ENCODE data around the gene ELFN2.
A peak's percentile ranks its signal among the peaks of the same experiment; 100 is the strongest.

The ELFN2 gene

DNA sequence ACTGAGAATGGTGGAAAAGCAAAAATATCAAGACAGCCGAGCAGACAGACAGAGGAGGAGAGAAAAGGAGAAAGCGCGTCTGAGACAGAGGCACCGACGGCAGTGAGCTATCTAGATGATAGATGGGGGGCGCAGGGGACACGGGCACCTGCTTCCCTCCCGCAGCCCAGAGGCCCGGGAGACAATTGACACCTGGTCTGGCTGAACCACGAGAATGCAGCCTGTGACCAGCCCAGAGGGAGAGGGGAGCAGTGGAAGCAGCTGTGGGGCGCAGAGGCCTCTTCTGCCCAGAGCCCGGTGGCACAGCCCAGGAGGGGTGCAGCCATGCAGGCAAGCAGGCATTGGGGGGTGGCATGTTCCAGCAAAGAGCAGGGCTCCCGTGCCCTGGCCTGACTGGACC is 48.2 kb downstream of the ELFN2 start:
- peak in 1 of 2 experiments; percentile 41 for DNase-seq

DNA sequence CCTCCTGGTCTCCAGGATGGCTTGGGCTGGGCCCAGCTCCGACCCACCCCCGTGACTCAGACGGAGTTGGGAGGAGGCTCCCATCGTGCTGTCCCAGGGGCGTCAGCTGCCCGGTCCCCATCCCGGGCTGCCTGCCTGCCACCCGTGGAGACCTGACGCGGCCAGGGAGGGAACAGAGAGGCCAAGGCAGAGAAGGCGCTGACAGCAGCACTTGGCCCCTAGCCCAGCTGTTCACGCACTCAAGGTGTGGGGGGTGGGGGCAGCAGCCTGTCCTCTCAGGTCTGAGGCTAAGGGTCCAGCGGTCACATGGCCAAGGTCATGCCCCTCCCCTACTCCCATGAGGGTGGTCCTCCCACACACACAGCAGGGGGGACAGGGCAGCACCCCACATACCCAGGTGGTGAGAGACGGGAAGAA is 48.6 kb downstream of the ELFN2 start:
- no peak for DNase-seq

DNA sequence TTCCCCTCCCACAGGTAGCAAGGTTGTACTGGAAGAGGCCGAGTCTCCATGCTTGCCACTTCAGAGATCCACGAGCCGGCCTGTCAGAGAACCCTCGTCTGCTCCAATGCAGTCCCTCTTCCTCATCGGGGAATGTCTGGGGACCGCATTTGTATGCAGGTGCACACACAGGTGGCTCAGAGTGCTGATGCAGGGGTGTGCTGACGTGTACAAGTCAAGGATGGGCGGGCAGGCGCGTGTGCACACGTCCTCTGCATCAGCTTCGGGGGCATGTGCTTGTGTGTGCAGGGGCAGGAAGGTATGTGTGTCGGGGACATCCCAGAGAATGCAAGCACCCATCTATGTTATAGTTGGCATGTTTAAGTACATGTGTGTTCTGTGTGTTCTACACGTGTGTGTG is 49.4 kb downstream of the ELFN2 start:
- peak; percentile 53 to 80 for DNase-seq

DNA sequence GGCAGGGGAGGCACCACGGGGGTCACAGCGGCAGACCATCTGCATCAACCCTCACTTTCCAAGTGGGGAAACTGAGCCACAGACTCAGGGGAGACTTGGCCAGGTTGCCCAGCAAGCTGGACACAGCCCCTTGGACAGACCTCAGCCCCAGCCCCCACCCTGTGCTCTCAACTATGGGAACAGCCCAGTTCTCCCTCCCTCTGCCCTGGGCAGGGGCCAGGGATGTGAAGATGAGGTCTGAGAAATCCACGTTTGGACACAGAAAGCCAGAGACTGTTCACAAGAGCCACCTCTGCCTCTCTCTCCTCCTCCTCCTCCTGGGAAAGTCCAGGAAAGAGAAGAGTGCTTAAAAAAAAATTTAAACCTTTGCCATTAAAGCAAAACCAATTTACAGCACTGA is 50.1 kb downstream of the ELFN2 start:
- DNase-seq: no peak

DNA sequence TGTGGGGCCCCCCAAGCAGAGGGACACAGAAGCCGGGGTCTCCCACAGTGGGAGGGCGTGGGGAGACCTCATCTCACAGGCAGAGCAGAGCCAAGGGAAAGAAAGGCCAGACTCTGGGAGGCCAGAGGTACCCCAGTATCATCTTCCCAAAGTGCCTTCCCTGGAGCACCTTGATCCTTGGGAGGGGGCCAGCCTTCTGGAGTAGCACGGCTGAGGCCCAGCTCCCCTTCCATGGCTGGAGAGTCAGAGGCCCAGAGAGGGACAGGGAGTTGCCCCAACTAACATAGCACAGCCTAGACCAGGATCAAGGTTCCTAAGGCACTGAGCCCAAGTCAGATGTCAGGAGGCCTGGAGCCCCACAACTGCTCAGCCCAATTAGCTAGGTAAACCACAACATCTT is 50.6 kb downstream of the ELFN2 start:
- DNase-seq: no peak

DNA sequence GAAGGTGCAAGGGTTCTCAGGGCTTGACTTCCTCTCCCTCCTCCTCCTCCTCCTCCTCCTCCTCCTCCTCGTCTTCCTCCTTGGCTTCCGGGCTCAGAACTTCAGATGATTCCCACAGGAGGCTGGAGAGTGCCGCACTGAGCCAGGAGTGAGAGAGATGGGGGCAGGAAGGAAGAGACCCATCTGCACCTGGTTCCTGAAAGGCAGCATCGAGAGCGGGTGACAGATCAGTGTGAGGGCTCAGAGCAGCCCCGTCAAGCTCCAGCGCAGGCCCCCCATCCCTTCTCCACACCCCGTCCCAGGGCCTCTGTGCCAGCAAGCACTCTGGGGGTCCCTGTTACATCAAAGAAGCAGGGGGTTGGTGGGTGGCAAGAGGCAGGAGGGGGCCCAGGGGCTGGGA is 51.5 kb downstream of the ELFN2 start:
- DNase-seq: no peak

DNA sequence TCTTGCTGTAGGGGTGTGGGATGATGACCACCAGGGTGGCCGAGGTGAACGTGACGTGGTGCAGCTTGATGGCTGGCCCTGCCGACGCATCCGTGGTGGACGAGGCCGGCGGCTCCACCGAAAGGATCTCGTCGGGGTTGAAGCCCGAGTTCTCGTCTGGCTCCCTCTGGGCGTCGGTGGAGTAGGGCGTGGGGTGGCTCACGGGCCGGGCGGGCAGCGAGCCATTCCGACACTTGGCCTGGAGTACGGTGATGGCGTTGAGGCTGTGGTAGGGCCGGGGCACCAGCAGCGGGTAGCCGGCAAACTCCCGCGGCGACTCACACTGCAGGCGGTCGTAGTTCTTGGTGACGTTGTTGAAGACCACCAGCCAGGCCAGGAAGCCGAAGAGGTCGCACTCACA is 52.7 kb downstream of the ELFN2 start:
- DNase-seq: no peak

DNA sequence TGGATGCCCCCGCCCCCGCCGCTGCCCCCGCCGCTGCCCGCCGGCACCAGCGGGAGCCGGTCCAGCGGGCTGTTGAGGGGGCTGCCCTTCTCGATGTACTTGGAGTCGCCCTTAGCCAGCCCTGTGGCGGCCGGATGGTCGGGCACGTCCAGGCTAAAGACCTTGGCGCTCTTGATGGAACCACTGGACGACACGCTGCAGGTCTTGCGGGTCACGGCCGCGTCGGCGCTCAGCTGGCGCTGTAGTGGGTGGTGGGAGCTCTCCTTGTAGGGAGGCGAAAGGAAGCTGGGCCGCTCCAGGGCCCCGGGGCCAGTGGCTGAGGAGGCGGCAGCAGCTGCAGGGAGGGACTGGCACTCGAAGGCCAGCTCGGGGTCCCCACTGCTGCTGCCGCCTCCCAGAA is 53.8 kb downstream of the ELFN2 start:
- DNase-seq: no peak

DNA sequence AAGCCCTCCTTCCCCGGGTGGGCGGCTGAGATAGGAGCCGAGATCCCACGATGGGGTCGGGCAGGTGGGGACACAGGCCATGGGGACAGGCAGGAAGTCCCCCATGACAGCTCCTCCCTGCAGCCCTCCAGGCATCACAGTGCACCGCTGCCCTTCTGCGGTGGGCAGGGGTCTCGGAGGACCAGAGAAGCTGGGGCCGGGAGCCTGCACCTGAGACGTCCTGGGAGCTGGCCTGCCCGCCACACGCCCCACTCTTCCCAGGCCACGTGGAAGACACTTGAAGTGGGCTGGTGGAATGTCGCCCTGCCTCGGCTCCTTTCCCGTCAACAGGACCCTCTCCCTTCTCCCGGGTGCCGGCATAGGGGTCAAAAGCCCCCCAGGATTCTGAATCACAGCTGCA is 55.4 kb downstream of the ELFN2 start:
- DNase-seq: no peak

DNA sequence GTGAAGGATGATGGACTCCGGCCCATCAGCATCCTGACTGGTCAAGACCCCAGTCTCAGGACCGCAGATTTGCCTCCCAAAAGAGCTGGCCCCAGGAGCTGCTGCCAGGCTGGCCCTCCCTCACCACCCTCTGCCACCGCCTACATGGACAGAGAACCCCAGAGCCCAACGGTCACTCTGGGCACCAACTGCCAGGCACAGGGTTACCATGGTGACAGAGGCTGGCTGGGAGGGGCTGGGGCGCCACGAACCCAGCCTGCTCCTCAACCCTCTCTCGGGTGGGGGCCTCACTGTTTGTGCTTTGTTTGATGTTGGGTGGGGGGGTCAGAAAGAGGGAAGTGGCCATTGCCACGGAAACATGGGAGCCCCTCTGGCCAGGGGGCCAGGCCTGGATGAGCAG is 55.8 kb downstream of the ELFN2 start:
- DNase-seq: peak; percentile 75 to 90

DNA sequence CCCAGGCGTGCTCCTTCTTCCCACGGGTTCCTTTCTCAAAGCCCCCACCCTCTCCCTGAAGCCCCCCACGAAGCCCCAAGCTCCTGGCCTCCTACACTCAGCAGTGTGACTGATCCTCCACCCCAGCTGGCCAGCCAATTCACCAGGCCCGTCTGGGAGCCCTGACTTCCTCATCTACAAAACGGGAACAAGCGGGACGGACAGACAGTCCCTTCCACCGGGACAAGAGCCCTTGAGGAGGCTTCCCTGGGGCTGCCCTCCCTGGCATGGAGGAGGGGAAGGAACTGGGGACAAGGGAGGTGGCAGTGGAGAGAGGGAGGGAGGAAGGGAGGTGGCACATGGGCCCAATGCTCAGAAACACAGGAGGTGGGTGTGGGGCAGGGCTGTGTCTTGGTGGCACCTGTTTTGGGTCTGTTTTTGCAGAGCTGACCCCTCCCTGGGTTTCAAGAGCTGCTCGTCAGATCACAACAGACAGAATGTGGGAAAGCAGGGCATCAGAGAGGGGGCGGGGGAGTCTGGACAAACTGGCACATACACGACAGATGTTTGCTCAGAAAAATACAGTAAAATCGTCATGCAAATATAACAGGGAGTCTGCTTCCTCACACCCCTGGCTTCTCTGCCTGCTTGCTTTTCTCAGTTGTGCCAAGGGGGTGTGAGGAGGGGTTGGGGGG is 56.8 kb downstream of the ELFN2 start:
- peak; percentile 91 to 95 for DNase-seq

DNA sequence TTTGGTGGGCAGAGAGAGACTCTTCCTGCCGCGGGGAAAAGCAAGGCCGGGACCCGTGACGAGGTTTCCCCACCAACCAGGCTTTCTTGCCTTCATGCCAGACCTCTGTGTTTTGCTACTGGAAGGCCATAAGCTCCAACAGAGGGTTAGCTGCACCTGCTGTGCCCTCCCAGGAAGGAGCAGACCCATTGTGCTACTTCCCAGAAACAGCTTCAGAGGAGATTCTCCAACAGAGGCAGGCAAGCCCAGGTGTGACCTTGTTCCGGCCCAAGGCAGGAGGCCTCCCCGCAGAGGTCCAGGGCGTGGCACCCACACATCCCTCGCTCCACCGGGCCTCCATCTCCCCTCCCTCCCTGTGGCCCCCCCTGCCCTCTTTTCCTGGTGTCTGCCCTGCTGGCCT is 57.8 kb downstream of the ELFN2 start:
- peak in 1 of 2 experiments; percentile 49 for DNase-seq

DNA sequence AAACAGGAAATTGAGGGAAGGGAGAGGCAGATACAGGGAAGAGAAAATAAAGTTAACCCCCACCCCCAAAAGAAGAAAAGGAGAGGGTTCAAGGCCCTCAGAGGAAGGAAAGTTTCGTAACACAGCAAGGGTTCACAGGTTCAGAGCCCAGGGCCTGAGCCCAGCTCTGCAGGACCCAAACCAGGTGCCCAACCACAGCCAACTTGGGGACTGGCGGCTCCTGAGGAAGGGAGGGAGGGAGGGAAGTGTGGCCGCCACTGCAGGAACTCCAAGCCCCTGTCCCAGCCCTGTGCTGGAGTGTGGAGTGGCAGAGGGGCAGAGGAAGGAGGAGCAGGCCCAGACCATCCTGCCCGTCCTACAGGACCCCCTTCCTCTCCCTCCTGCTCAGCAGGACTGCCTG is 59.2 kb downstream of the ELFN2 start:
- DNase-seq: peak in 1 of 2 experiments; percentile 43

DNA sequence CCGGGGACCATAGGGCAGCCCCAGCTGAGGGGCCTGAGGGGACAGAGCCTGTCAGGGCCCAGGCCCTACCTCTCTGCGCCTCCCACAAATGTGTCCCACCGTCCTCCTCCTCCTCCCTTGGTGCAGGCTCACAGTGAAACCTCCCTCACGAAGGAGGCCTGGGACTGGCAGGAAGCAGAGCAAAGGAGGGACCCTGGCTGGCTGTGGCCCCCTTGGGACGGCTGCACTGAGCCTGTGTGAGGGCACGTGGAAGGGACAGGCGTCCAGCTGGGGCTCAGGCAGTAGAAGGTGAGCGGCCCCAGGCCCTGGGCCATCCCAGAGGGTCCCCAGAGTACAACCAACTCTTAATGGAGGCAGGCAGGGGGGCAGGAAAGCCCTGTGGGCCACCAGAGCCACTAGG is 60.7 kb downstream of the ELFN2 start:
- no peak for DNase-seq

DNA sequence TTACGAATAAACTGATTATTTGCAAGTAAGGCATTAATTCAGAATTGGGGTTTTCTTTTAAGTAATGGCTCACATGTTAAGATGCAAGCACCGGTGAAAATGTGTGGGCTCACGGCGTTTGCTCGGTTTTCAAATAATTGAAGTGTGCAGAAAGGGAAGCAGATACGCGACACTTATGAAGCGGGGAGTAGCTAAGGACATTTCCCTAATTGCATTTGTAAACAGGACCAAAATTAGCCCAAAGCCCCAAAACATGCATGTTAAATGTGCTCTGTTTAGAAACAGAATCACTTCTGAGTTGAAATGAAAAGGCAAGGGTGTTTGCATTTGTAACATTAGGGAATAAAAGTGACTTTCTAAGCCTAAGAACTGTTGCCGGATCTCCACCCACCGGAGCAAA is 61.3 kb downstream of the ELFN2 start:
- no peak for DNase-seq

DNA sequence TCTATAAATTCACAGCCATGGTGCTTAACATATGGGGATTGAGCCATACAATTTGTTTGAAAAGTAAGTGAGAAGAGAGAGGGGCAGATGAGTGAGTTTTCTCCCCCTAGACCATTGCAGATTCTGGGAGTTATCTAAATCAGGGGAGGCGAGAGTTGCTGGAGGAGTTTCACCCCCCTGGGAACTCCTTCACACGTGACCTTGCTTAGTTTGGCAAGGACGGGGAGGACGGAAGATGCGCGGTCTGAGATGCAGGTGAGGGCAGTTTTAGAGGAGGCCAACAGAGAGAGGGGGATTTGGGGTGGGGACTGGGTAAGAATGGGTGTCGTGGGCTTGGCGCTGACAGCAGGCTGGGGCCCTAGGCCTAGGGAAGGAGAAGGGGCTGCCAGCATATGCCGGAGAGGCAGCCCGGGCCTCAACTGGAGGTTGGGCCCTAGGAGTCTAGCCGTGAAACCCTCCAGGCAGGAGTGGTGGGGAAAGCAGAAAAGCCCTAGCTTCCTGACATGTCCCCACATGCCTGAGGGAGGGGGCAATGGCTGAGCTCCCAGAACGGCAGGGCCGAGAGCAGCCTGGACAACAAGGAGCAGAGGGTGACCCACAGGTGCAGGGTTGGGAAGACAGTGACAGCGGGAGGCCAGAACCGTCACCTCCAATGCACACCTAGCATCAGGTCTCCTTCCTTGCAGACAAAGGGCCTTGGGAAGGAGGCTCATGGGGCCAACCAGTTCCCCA is 63.9 kb downstream of the ELFN2 start:
- DNase-seq: no peak

DNA sequence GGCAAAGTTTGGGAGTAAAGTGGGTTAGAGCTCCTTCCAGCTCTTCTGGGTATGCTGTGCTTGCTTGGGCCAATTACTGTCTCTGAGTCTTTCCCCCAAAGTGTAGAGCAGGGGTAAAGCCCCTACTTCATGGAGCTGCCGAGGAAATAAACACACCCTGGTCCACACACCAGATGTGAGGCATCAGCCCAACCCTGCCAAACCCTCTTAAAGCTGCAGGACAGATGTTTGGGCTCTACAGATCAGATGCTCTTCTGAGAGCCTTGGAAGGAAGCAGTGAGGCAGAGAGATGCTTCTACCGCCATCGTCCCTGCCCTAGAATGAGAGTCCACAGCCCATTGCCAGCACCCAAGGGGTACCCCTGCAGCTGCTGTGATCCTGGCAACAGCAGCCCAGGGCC is 64.7 kb downstream of the ELFN2 start:
- DNase-seq: no peak

DNA sequence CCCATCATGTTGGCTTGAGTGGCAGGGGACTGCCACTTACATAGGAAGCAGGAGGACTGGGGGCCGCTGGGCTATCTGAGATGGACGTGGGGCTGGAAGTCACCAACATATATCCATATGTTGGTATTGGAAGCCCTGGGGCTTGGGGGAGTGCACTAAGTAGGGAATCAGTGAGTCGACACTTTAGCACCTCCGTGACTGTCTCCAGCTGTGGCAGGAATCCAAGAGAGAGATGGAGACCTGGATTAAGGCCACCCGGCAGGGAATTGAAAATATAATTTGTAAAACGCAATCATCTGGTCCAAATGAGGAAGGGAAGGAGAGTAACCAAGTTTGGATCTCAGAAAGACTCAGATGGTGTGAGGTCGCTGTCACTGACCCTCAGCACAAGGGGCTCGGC is 68.4 kb downstream of the ELFN2 start:
- no peak for DNase-seq

DNA sequence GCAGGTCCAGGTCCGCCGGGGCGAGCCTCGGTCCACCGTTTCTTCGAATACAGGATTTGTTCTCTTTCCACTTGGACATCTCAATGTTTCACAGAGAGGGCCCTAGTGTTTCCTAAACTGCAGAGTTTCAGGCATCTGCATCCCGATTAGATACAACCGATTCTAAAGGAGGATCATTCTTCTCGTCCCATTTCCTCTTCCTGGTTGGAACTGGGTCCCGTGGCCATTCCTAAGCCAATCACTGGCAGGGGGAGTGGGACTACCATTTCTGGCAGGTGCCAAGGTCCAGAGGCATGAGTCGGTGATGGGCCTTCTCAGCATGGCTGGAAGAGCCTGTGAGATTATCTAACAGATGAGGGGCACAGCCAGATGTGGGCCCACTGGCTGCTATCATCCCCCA is 68.9 kb downstream of the ELFN2 start:
- DNase-seq: no peak

DNA sequence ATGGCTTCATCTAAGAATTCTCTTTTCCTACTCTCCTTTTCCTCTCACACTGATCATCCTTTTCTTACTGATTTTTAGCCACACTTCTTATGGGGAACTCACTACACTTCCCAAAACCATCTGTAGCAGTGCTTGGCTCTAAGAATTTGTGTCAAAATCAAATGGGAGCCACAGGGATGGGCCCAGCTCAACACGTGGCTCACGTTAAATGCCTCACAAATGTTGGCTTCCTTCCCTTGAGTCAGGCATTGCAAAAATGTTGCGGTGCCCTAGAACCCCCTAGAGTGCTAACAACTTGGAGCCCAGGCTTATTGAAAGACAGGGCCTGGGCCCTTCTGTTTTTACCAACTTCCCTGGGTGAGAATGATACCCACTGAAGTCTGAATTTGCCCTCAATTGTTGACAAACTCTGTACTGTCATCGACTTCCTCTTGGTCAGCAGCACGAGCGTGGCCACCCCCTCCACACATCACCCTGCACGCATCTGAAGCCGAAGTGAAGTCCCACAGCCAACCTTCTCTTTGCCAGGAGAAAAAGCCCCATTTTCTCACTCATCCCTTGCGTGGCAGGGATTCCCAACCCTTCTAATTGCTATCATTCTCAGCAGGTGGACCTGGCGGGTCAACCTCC is 69.7 kb downstream of the ELFN2 start:
- DNase-seq: no peak

DNA sequence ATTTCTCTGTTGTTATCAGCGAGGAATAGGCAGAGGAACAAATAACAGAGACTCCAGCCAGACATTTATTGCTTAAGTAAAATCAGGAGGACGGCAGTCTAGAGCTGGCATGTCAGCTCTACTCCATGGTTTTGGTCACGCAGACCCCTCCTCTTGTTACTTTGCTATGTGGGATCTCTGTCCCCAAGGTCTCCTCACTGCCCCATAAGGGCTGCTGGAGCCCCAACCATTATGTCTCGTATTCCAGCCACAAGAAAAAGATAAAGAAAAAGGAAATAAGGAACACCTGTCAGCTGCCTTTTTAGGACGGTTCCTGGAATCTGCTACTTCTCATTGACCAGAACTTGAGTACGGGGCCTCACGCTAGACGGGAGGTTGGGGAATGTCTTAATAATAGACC is 70.4 kb downstream of the ELFN2 start:
- DNase-seq: no peak

DNA sequence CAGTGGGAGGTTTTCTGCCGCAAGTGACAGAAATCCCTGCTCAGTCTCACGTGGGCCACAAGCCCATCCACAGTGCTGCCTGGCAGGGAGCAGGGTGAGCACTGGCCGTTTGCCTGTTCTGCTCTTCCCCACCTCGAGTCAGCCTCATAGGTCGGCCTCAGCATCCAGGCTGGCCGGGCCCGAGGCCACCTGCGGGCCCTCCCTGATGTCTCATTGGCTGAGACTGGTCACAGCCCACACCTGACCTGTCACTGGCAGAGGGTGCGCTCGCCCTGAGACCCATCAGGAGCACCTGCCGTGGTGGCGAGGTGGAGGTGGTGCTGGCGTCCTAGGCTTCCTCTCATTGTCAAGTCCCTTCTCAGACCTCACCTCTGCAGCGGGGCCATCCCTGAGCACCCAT is 72.1 kb downstream of the ELFN2 start:
- peak in 1 of 2 experiments; percentile 60 for DNase-seq

DNA sequence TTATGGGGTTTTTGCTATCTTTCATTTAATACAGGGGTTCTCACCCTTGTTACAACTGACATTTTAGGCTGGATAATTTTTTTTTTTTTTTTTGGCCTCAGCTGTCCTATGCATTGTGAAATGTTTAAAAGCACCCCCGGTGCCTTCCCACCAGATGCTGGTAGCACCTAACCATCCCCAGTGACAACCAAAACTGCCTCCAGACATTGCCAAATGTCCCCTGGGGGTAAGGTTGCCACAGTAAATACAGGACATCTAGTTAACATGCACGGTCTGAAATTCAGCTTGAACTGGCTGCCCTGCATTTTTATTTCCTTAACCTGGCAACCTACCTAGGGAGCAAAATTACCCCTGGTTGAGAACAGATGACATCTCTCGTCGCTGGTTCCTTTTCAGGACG is 72.6 kb downstream of the ELFN2 start:
- DNase-seq: no peak

DNA sequence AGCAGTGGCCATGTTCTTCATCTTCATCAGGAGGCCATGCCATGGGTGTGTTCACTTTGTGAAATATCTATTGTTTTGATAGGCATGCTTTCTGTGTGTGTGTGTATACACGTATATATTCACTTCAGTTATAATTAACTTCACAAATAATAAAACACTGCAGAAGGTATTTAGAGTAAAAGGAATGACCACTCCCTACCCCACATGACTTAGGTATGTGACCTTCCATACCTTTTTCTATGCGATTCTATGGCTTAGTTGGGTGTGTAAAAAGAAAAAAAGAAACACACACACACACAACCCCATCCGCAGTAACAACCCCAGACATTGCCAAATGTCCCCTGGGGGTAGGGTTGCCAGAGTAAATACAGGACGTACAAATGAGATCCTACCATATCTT is 73.0 kb downstream of the ELFN2 start:
- no peak for DNase-seq

All from NCI-H526 (cell line).